ENCODE data around the gene TENT5A.

Gene TENT5A

GRCh38 chr6:81759782-81760181, 7.3 kb upstream of the TENT5A start:
- H3K4me3 ChIP-seq (ENCODE audit: low read length), result no peak overlapping the region
- no peak for TF ChIP-seq CTCF (conservative IDR thresholded peaks at IDR 0.05; ENCODE audit: low read length)
- DNase-seq (ENCODE audit: low read depth), result no peak

- no peak for DNase-seq (ENCODE audit: low read depth)
- no peak for TF ChIP-seq CTCF (conservative IDR thresholded peaks at IDR 0.05; ENCODE audit: low read length)
- no peak overlapping the region for H3K4me3 ChIP-seq (ENCODE audit: low read length)
These were observed 5.7 kb upstream of the TENT5A start for GRCh38 chr6:81758221-81758620.

GRCh38 chr6:81756690-81757089, 4.2 kb upstream of the TENT5A start:
- no peak overlapping the region for H3K4me3 ChIP-seq (ENCODE audit: low read length)
- no peak for TF ChIP-seq CTCF (conservative IDR thresholded peaks at IDR 0.05; ENCODE audit: low read length)
- no peak for DNase-seq (ENCODE audit: low read depth)

- no peak for TF ChIP-seq CTCF (conservative IDR thresholded peaks at IDR 0.05; ENCODE audit: low read length)
- no peak overlapping the region for H3K4me3 ChIP-seq (ENCODE audit: low read length)
- DNase-seq (ENCODE audit: low read depth), result no peak
These were observed 3.1 kb upstream of the TENT5A start for GRCh38 chr6:81755551-81755950.

- no peak for TF ChIP-seq CTCF (conservative IDR thresholded peaks at IDR 0.05; ENCODE audit: low read length)
- DNase-seq (ENCODE audit: low read depth), result no peak
These were observed 2.4 kb upstream of the TENT5A start for GRCh38 chr6:81754906-81755305.

GRCh38 chr6:81753711-81754577, 1.5 kb upstream of the TENT5A start:
- TF ChIP-seq CTCF (conservative IDR thresholded peaks at IDR 0.05; ENCODE audit: low read length), result peak; percentile 67
- peak overlapping the region; percentile 96 for H3K4me3 ChIP-seq (ENCODE audit: low read length)

More at GRCh38 chr6:81754906-81755305, 2.4 kb upstream of the TENT5A start:
- H3K4me3 ChIP-seq (ENCODE audit: low read length), result no peak overlapping the region

More at GRCh38 chr6:81753711-81754577, 1.5 kb upstream of the TENT5A start:
- DNase-seq (ENCODE audit: low read depth), result peak; percentile 71
